ENCODE measurements around the gene ACSM2A.
A peak's percentile ranks its signal among the peaks of the same experiment; 100 is the strongest.
"Not testable (repeated sequence)": the region's sequence is repeated elsewhere in the genome, so short reads cannot be mapped to it uniquely, and the experiment has no call there.

DNA sequence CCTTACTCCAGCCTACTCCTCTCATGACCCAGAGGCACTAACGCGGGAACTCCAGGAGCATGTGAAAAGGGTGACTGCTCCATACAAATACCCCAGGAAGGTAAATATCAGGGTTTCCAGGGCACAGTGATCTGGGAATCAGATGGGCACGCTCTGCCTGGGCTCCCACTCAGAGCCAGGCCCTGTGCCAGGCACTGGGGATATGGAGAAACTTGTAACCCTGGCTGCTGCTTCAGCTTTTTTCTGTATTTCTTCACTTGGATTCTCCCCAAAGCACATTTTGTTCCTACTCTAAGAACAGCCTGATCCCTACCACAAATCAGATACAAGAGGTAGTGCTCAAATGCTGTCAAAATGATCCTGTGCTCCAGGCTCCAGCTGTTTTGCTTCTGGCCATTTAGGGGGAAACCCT lies 11.5 kb upstream of the ACSM2A start:
- TF ChIP-seq, protein P1, sequence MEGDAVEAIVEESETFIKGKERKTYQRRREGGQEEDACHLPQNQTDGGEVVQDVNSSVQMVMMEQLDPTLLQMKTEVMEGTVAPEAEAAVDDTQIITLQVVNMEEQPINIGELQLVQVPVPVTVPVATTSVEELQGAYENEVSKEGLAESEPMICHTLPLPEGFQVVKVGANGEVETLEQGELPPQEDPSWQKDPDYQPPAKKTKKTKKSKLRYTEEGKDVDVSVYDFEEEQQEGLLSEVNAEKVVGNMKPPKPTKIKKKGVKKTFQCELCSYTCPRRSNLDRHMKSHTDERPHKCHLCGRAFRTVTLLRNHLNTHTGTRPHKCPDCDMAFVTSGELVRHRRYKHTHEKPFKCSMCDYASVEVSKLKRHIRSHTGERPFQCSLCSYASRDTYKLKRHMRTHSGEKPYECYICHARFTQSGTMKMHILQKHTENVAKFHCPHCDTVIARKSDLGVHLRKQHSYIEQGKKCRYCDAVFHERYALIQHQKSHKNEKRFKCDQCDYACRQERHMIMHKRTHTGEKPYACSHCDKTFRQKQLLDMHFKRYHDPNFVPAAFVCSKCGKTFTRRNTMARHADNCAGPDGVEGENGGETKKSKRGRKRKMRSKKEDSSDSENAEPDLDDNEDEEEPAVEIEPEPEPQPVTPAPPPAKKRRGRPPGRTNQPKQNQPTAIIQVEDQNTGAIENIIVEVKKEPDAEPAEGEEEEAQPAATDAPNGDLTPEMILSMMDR (IDR thresholded peaks at IDR 0.05; ENCODE audit: low read depth, low read length, missing input control) = not testable (repeated sequence)
- TF ChIP-seq RAD21 (IDR thresholded peaks at IDR 0.05) = peak; percentile 33 to 35
- TF ChIP-seq FOXA1 (IDR thresholded peaks at IDR 0.05) = peak; percentile 70
- TF ChIP-seq, protein P2, sequence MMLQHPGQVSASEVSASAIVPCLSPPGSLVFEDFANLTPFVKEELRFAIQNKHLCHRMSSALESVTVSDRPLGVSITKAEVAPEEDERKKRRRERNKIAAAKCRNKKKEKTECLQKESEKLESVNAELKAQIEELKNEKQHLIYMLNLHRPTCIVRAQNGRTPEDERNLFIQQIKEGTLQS (IDR thresholded peaks at IDR 0.05) = not testable (repeated sequence)
- TF ChIP-seq, protein P3, sequence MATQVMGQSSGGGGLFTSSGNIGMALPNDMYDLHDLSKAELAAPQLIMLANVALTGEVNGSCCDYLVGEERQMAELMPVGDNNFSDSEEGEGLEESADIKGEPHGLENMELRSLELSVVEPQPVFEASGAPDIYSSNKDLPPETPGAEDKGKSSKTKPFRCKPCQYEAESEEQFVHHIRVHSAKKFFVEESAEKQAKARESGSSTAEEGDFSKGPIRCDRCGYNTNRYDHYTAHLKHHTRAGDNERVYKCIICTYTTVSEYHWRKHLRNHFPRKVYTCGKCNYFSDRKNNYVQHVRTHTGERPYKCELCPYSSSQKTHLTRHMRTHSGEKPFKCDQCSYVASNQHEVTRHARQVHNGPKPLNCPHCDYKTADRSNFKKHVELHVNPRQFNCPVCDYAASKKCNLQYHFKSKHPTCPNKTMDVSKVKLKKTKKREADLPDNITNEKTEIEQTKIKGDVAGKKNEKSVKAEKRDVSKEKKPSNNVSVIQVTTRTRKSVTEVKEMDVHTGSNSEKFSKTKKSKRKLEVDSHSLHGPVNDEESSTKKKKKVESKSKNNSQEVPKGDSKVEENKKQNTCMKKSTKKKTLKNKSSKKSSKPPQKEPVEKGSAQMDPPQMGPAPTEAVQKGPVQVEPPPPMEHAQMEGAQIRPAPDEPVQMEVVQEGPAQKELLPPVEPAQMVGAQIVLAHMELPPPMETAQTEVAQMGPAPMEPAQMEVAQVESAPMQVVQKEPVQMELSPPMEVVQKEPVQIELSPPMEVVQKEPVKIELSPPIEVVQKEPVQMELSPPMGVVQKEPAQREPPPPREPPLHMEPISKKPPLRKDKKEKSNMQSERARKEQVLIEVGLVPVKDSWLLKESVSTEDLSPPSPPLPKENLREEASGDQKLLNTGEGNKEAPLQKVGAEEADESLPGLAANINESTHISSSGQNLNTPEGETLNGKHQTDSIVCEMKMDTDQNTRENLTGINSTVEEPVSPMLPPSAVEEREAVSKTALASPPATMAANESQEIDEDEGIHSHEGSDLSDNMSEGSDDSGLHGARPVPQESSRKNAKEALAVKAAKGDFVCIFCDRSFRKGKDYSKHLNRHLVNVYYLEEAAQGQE (IDR thresholded peaks at IDR 0.05) = peak; percentile 65

All from liver (tissue), 3 donors.